ENCODE data around the gene NBR1. TPM values are rescaled to one million over a fixed set of nuclear protein-coding genes. Genes with fewer than 3 reads are reported as not detected.
A peak's percentile ranks its signal among the peaks of the same experiment; 100 is the strongest.
"Not testable (repeated sequence)": the region's sequence is repeated elsewhere in the genome, so short reads cannot be mapped to it uniquely, and the experiment has no call there.

NBR1 gene
- total and polyA plus RNA-seq, 9 donors, result 58.2 to 124 (median 78.6) TPM

DNA sequence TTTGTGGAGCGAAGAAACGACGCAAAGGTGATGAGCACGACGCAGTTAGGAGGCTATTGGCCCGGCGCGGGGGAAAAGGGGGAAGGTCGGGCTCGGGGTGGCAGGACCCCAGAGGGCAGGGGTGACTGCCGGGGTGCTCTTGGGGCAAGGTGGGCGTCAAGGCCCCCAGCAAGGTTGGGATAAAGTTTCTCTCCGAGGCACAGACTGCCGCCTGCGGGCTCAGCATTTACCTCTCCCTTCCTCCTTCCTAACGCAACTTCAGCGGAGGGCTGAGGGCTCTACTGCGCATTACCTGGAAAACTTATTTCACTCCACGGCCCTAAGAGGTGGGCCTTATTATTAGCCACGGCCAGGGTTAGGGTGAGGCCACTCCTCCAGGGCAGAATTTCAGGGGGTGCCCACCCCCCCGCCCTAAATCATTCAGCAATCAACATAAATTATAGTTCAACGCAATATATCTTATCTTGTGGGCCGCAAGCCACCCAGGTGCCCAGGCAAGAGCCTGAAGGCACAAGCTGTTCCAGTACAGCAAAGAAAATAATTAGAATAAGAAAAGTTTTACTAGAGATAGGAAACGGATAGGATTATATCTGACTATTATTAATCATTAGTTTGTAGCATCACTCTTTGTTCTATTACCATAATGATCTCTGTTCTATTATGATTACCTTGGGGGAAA, 61.1 kb downstream of the NBR1 start:
- WGBS, 3 donors, result 70 to 75% (median 70%) methylated on average over 8 to 20 of the region's 24 CpGs
- peak; percentile 68 to 92 (median 73) for DNase-seq
- H3K27ac ChIP-seq; H3K9me3 ChIP-seq; H3K27me3 ChIP-seq; H3K36me3 ChIP-seq; H3K4me1 ChIP-seq (ENCODE audit: insufficient read depth); intact Hi-C loops (cut with DNase I): not testable (repeated sequence)
- peak overlapping the region; percentile 0 for H3K4me3 ChIP-seq

DNA sequence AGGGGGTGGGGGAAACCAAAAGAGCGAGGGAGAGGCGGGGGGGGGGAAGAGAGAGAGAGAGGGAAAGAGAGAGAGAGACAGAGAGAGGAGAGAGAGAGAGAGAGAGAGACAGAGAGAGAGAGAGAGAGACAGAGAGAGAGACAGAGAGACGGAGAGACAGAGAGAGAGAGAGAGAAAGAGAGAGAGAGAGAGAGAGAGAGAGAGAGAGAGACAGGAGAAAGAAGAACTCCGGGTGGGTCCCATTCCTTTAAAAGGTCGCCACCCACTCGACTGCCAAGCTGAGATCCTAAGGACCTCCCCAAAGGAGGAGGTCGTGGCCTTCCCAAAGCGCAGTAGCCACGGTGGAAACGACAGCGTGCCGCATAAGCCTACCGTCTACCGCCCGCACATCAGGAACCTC, 62.2 kb downstream of the NBR1 start:
- H3K9me3 ChIP-seq; DNase-seq; H3K4me1 ChIP-seq (ENCODE audit: insufficient read depth); H3K27ac ChIP-seq; intact Hi-C loops (cut with DNase I); H3K4me3 ChIP-seq; H3K27me3 ChIP-seq; H3K36me3 ChIP-seq: not testable (repeated sequence)
- WGBS, 3 donors, result no CpG with 5 or more reads among the region's 15 CpGs

DNA sequence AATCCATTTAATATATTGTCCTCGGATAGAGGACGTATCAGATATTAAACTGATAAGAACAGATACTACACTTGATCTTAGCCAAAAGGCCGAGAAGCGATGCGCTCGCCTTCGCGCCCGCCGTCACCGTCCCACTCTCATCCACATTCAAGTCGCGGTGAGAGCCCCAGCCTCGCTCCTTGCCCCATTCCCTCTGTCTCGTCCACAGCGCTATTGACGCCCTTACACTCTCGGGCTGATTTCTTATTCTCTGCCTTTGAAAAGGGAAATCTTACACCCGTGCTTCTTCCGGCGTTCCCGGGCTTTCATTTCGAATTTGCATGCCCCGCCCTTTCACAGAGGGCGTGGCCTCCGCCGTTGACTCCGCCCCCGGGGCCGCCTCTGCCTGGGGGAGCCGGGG, 62.9 kb downstream of the NBR1 start, which contains the start of gene RNU2-1:
Gene RNU2-1, minus strand, starts transcription at position 101 of the 400 bp plus-strand sequence.
- WGBS, 3 donors, result no CpG with 5 or more reads among the region's 31 CpGs
- intact Hi-C loops (cut with DNase I); H3K4me1 ChIP-seq (ENCODE audit: insufficient read depth); H3K9me3 ChIP-seq; DNase-seq; H3K27ac ChIP-seq; H3K4me3 ChIP-seq; H3K27me3 ChIP-seq; H3K36me3 ChIP-seq: not testable (repeated sequence)

DNA sequence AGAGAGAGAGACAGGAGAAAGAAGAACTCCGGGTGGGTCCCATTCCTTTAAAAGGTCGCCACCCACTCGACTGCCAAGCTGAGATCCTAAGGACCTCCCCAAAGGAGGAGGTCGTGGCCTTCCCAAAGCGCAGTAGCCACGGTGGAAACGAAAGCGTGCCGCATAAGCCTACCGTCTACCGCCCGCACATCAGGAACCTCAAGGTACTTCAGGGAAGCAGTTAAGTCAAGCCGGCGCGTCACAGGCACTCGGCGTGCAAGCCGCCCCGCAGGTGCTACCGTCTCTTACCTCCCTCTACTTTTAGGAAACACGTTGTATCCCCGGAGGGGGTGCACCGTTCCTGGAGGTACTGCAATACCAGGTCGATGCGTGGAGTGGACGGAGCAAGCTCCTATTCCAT, 68.6 kb downstream of the NBR1 start:
- DNase-seq; H3K4me1 ChIP-seq (ENCODE audit: insufficient read depth); H3K27me3 ChIP-seq; H3K9me3 ChIP-seq; H3K36me3 ChIP-seq; H3K4me3 ChIP-seq; intact Hi-C loops (cut with DNase I); H3K27ac ChIP-seq: not testable (repeated sequence)
- no CpG with 5 or more reads among the region's 26 CpGs for WGBS, 3 donors

DNA sequence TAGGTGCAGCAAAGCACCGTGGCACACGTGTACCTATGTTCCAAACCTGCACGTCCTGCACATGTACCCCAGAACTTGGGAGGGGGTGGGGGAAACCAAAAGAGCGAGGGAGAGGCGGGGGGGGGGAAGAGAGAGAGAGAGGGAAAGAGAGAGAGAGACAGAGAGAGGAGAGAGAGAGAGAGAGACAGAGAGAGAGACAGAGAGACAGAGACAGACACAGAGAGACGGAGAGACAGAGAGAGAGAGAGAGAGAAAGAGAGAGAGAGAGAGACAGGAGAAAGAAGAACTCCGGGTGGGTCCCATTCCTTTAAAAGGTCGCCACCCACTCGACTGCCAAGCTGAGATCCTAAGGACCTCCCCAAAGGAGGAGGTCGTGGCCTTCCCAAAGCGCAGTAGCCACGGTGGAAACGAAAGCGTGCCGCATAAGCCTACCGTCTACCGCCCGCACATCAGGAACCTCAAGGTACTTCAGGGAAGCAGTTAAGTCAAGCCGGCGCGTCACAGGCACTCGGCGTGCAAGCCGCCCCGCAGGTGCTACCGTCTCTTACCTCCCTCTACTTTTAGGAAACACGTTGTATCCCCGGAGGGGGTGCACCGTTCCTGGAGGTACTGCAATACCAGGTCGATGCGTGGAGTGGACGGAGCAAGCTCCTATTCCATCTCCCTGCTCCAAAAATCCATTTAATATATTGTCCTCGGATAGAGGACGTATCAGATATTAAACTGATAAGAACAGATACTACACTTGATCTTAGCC, 69.8 kb downstream of the NBR1 start:
- H3K9me3 ChIP-seq; H3K27ac ChIP-seq; H3K27me3 ChIP-seq; intact Hi-C loops (cut with DNase I); H3K4me1 ChIP-seq (ENCODE audit: insufficient read depth); H3K4me3 ChIP-seq; DNase-seq; H3K36me3 ChIP-seq: not testable (repeated sequence)
- no CpG with 5 or more reads among the region's 34 CpGs for WGBS, 3 donors

DNA sequence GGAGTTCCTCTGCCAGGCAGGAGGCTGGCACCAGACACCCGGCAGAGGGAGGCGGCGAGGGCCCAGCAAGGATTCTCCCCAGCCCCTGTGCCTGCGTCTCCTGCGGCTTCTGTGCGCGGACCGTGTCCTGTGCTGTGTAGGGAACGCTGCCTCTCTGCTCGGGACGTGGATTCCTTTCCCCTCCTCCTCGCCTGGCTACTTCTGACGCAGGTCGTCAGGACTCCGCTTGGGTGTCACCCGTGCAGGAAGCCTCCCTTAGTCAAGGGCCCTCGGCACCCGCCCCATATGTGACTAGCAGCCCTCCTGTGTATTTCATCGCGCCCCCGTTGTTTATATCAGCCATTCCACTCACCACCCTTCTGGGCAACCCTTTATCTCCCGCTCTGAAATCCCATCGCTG, 75.4 kb downstream of the NBR1 start:
- H3K9me3 ChIP-seq; H3K27me3 ChIP-seq; intact Hi-C loops (cut with DNase I); H3K4me1 ChIP-seq (ENCODE audit: insufficient read depth); DNase-seq; H3K36me3 ChIP-seq: not testable (repeated sequence)
- Histone ChIP-seq H3K4me3 (peak overlapping the region; percentile 37), H3K27ac (peak overlapping the region in 1 of 2 donors; percentile 42)
- WGBS, 3 donors, result 4 to 26% (median 10%) methylated on average over 12 to 20 of the region's 23 CpGs

Small RNAs within 50 kb of the gene (small RNA-seq; reads per million reads assigned to genes)
- gene AC060780.2, result not detected
- gene AC060780.3, result not detected
- not detected for gene AC135721.1
- not detected for gene RF00004
- gene RNU2-1, result not detected

Other genes with a start within 250 kb of the NBR1 start
- gene AARSD1, start 206.8 kb upstream of the NBR1 start, total RNA-seq, result 10 to 100 TPM; 17.8 to 51.4 (median 40.6) TPM
- 10 to 100 TPM; 49.7 to 50.1 TPM for gene AARSD1, start 206.8 kb upstream of the NBR1 start, polyA plus RNA-seq
- 1 to 10 TPM in 1 of 7 donors, under 1 TPM in 5, not detected in 1; 0.45 to 2.6 (median 0.66) TPM for gene PTGES3L, start 191.1 kb upstream of the NBR1 start, total RNA-seq
- 1 to 10 TPM in 1 of 2 donors, under 1 TPM in 1; 0.56 to 2.1 TPM for gene PTGES3L, start 191.1 kb upstream of the NBR1 start, polyA plus RNA-seq
- gene RUNDC1, start 190.6 kb upstream of the NBR1 start, total RNA-seq, result 10 to 100 TPM in 5 of 7 donors, 1 to 10 TPM in 2; 8.2 to 19.4 (median 13.3) TPM
- 10 to 100 TPM in 1 of 2 donors, 1 to 10 TPM in 1; 6.1 to 12.1 TPM for gene RUNDC1, start 190.6 kb upstream of the NBR1 start, polyA plus RNA-seq
- 1,000 to 10,000 TPM; 1,130 to 2,473 (median 1,529) TPM for gene RPL27, start 172.8 kb upstream of the NBR1 start, total RNA-seq
- 1,000 to 10,000 TPM; 3,204 to 5,312 TPM for gene RPL27, start 172.8 kb upstream of the NBR1 start, polyA plus RNA-seq
- gene IFI35, start 164.4 kb upstream of the NBR1 start, total RNA-seq, result 10 to 100 TPM; 26.3 to 38.3 (median 29.7) TPM
- 10 to 100 TPM; 13.0 to 39.7 TPM for gene IFI35, start 164.4 kb upstream of the NBR1 start, polyA plus RNA-seq
- gene VAT1, start 148.8 kb upstream of the NBR1 start, total RNA-seq, result 100 to 1,000 TPM; 121 to 421 (median 356) TPM
- 100 to 1,000 TPM; 217 to 251 TPM for gene VAT1, start 148.8 kb upstream of the NBR1 start, polyA plus RNA-seq
- gene RND2, start 146.0 kb upstream of the NBR1 start, total RNA-seq, result 10 to 100 TPM in 2 of 7 donors, 1 to 10 TPM in 5; 2.5 to 11.6 (median 6.8) TPM
- 1 to 10 TPM; 2.7 to 4.0 TPM for gene RND2, start 146.0 kb upstream of the NBR1 start, polyA plus RNA-seq
- gene BRCA1, start 45.9 kb upstream of the NBR1 start, total RNA-seq, result 1 to 10 TPM; 2.5 to 5.4 (median 4.9) TPM
- gene BRCA1, start 45.9 kb upstream of the NBR1 start, polyA plus RNA-seq, result 1 to 10 TPM; 1.9 to 4.5 TPM
- 10 to 100 TPM in 5 of 7 donors, 1 to 10 TPM in 2; 1.5 to 23.4 (median 15.0) TPM for gene TMEM106A, start 40.7 kb downstream of the NBR1 start, total RNA-seq
- gene TMEM106A, start 40.7 kb downstream of the NBR1 start, polyA plus RNA-seq, result 10 to 100 TPM in 1 of 2 donors, 1 to 10 TPM in 1; 5.6 to 11.4 TPM
- gene CCDC200, start 57.4 kb downstream of the NBR1 start, total RNA-seq, result under 1 TPM in 4 of 7 donors, not detected in 3; 0.27 to 0.57 (median 0.34) TPM
- under 1 TPM in 1 of 2 donors, not detected in 1; 0.12 TPM for gene CCDC200, start 57.4 kb downstream of the NBR1 start, polyA plus RNA-seq
- gene RNU2-1, start 62.8 kb downstream of the NBR1 start, total RNA-seq, result over 10,000 TPM in 1 of 7 donors, 1,000 to 10,000 TPM in 4, not detected in 2; 2,710 to 10,212 (median 7,317) TPM
- gene RNU2-1, start 62.8 kb downstream of the NBR1 start, polyA plus RNA-seq, result not detected
- 10 to 100 TPM in 6 of 7 donors, 1 to 10 TPM in 1; 6.2 to 34.1 (median 18.9) TPM for gene ARL4D, start 227.8 kb downstream of the NBR1 start, total RNA-seq
- gene ARL4D, start 227.8 kb downstream of the NBR1 start, polyA plus RNA-seq, result 10 to 100 TPM; 17.5 to 19.0 TPM

Data from ovary (tissue), 9 donors.